GM12872 (cell line): ENCODE measurements around the gene ZNF492.

Source experiments
- TF ChIP-seq, protein P1 (sequence below): IDR thresholded peaks from 3 replicates; pipeline ENCODE4 v1.5.1; 2011; ENCODE audit warnings: low read depth, mild to moderate bottlenecking, low read length, moderate library complexity; ENCODE audit not compliant: insufficient read depth

Gene ZNF492

DNA sequence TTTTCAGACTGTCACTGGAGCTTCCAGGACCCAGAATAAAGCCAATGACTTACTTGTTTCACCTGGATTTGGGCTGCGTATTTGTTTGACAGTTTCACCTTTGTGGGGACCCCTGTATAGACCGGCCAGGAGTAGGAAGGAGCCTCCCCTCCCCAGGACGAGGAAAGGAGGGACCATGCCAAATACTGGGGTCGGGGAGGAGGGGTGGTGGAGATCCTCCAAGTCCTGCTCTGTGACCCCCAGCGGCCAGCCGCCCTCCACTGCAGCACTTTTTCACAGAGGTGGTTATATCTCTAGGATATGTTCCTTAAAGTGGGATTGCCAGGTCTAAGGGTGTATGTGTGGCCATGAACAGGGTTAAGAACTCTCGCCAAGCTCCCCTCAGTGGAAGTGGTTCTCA, 25.7 kb upstream of the ZNF492 start:
- TF ChIP-seq, protein P1, sequence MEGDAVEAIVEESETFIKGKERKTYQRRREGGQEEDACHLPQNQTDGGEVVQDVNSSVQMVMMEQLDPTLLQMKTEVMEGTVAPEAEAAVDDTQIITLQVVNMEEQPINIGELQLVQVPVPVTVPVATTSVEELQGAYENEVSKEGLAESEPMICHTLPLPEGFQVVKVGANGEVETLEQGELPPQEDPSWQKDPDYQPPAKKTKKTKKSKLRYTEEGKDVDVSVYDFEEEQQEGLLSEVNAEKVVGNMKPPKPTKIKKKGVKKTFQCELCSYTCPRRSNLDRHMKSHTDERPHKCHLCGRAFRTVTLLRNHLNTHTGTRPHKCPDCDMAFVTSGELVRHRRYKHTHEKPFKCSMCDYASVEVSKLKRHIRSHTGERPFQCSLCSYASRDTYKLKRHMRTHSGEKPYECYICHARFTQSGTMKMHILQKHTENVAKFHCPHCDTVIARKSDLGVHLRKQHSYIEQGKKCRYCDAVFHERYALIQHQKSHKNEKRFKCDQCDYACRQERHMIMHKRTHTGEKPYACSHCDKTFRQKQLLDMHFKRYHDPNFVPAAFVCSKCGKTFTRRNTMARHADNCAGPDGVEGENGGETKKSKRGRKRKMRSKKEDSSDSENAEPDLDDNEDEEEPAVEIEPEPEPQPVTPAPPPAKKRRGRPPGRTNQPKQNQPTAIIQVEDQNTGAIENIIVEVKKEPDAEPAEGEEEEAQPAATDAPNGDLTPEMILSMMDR, result no peak

DNA sequence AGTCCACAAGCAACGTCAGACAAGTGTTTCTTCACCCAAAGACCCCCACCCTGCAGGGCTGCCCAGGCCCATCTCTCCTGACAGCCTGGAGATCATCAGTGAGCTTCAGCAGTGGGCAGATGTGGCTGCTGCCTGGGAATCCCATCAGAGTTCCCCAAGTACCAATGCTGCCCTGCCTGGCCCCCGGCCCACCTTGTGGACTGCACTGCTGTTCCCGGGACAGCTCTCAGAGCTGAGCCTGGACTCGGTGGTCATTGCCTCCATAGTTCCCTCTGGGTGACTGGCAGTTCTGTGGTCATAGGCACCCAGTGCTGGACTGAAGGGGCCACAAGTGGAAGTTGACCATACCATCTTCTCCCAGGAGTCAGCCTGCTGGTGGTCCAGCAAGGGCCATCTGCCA, 24.5 kb upstream of the ZNF492 start:
- TF ChIP-seq, protein P1, result no peak

DNA sequence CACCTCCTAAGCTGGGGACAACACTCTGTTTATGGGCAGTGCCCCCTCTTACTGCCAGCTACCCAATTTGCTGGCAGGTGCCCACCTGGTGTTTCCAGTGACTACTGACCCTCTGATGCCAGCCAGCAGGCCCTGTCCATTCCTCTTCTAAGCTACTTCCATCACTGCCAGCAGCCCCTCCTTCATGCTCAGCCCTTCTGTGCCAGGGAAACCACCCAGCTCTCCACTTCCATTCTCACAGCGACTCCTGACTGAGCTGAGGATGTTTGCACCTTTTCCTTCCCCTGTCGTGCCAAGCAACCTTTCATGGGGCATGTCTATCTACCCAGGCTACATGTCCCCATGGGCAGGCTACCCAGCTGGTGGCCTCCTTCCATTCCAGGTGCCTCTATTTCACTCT, 24.0 kb upstream of the ZNF492 start:
- TF ChIP-seq, protein P1, result no peak

DNA sequence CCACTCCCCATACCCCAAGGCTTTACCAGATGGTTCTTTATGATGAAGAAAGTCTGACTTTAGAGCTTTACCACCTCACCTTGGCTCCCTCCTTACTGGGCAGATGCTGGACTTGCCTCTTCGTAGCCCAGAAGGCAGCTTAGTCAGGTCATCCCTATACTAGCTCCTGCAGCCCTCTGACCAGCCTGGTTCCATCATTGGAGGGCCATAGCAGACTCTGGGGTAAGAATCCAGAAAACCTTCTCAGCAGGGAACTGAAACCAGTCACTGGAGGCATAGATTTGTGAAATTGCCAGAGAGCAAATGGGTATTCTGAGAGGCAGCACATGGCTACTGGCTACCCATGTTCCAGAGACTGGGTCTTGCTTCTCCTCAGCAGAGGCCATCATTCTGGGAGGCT, 21.8 kb upstream of the ZNF492 start:
- TF ChIP-seq, protein P1, result no peak

DNA sequence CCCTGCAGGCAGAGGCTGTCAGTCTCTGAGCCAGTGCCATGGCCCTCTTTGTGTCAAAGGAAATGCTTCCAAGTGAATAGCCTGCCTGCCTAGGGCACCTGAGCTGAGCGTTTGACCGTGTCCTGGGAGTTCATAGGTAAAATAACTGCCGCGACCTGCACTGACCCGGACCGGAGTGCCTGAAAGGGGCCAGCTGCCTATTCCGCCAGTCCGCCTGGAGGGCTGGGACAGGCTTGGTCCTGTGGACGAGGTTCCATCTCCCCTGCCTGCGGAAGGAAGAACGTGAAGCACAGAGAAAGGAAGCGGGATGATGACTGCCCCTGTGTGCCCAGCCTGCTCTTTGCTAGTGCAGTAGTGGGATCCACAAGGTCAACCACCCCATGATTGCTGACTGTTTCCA, 17.5 kb upstream of the ZNF492 start:
- TF ChIP-seq, protein P1, result no peak

DNA sequence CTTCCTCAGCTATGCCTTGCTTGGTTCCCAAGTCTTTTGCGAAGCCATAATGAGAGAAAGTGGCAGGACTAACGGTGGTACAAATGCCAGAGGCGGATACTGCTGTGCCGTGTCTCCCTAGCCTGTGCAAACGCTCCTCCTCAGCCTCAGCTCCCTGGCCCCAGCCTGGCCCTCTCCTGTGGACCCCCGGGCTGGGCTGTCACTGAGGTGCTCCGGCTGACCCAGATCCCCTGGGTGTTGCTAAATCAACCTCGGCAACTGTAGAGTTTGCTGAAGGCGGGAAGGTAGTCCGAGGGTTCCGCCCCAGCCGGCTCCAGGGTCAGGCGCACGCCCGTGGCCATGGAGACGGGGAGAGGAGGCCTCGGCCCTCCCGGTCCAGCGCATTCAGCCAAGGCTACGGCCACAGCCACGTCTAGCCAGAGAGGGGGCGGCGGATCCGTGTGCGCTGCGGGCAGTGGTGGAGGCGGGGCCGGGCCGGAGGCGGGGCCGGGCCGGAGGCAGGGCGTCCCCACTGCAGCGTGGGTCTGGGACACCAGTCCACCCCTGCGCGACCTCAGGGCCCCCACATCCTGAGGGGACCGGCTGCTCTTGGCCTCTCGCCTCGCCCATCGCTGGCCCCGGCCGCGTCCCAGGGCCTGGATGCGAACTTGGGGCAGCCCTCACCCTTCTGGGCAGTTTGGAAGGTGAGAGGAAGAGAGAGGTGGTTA, 16.4 kb upstream of the ZNF492 start:
- TF ChIP-seq, protein P1, result no peak

DNA sequence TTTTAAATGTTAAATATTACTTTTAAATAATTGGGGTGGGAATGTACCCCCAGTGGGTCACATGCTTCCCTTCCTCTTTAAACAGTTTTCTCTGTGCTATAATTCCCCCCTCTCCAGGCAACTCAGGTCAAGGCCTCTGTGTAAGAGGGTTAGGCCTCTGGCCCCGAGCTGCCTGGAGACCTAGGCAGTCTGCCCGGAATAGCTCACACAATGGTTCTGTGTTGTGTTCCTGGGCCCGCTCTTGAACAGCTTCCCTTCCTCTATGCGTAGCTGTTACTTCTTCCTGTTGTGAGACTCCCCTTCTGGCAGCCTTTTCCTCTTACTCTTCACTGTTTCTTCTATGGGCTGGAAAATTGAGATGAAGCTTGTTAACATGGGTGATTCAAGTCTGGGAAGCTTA, 14.8 kb upstream of the ZNF492 start:
- TF ChIP-seq, protein P1, result no peak
